22Rv1 (cell line): ENCODE data around the gene ALDH1L1.

Experiments
- H3K27ac ChIP-seq: fragments of 450-650 bp; 2 replicates; pipeline ENCODE4 v1.5.1; 2017
- CTCF ChIP-seq: fragments of 450-650 bp; IDR thresholded peaks from 2 replicates; pipeline ENCODE4 v1.5.1; 2017; ENCODE audit warnings: mild to moderate bottlenecking
- ZFX ChIP-seq: fragments of 450-650 bp; IDR thresholded peaks from 2 replicates; pipeline ENCODE4 v1.6.1; 2017; ENCODE audit warnings: antibody characterized with exemption, borderline replicate concordance

The ALDH1L1 gene

GRCh38 chr3:126087552-126088175 lies 92.7 kb downstream of the ALDH1L1 start:
- no peak overlapping the region for H3K27ac ChIP-seq
- TF ChIP-seq CTCF, result no peak
- no peak for TF ChIP-seq ZFX

GRCh38 chr3:126085841-126086240 lies 94.5 kb downstream of the ALDH1L1 start:
- H3K27ac ChIP-seq, result no peak overlapping the region
- no peak for TF ChIP-seq ZFX
- no peak for TF ChIP-seq CTCF

- H3K27ac ChIP-seq, result no peak overlapping the region
- no peak for TF ChIP-seq ZFX
These were observed 95.1 kb downstream of the ALDH1L1 start for GRCh38 chr3:126085276-126085675.

GRCh38 chr3:126084768-126085180 lies 95.6 kb downstream of the ALDH1L1 start:
- H3K27ac ChIP-seq, result peak overlapping the region; percentile 50; the same call in 1 of the 2 replicates
- TF ChIP-seq CTCF, result no peak
- no peak for TF ChIP-seq ZFX

GRCh38 chr3:126083913-126084767 lies 96.2 kb downstream of the ALDH1L1 start, which contains the start of gene SLC41A3:
SLC41A3 (minus strand) TSS chr3:126084124; CDS start chr3:126068219, 15,905 bp downstream.
- H3K27ac ChIP-seq, result peak within 1 kb of the TSS; percentile 50
- TF ChIP-seq ZFX, result no peak
- peak; percentile 62 for TF ChIP-seq CTCF

- peak overlapping the region; percentile 50 for H3K27ac ChIP-seq
- TF ChIP-seq CTCF, result no peak
- no peak for TF ChIP-seq ZFX
These were observed 96.9 kb downstream of the ALDH1L1 start for GRCh38 chr3:126083511-126083912.

GRCh38 chr3:126083138-126083445 lies 97.3 kb downstream of the ALDH1L1 start:
- peak overlapping the region; percentile 50 for H3K27ac ChIP-seq

More at GRCh38 chr3:126083138-126083445, 97.3 kb downstream of the ALDH1L1 start:
- no peak for TF ChIP-seq ZFX
- TF ChIP-seq CTCF, result no peak
